ENCODE results near the gene RDH13.

Gene RDH13

DNA sequence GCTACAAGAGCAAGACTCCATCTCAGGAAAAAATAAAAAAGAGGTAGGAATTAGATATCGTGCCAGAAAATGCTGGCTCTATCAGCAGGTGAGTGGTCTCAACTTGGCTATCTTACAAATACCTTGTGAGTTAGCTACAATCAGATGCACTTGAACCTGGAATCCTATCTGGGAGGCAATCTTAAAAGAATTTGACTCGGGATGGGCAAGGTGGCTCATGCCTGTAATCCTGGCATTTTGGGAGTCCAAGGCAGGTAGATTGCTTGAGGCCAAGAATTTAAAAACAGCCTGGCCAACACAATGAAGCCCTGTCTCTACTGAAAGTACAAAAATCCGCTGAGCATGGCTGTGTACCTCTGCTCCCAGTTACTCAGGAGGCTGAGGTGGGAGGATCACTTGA, 67.4 kb downstream of the RDH13 start:
- no peak overlapping the region for H3K27ac Mint-ChIP-seq
- H3K36me3 Mint-ChIP-seq (ENCODE audit: low read depth) = peaks cover 30% of the 10 kb centered on the region
- TF ChIP-seq, protein P1, sequence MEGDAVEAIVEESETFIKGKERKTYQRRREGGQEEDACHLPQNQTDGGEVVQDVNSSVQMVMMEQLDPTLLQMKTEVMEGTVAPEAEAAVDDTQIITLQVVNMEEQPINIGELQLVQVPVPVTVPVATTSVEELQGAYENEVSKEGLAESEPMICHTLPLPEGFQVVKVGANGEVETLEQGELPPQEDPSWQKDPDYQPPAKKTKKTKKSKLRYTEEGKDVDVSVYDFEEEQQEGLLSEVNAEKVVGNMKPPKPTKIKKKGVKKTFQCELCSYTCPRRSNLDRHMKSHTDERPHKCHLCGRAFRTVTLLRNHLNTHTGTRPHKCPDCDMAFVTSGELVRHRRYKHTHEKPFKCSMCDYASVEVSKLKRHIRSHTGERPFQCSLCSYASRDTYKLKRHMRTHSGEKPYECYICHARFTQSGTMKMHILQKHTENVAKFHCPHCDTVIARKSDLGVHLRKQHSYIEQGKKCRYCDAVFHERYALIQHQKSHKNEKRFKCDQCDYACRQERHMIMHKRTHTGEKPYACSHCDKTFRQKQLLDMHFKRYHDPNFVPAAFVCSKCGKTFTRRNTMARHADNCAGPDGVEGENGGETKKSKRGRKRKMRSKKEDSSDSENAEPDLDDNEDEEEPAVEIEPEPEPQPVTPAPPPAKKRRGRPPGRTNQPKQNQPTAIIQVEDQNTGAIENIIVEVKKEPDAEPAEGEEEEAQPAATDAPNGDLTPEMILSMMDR (IDR thresholded peaks at IDR 0.05; ENCODE audit: unreplicated experiment in 3 of 3) = no peak
- H3K27me3 Mint-ChIP-seq (ENCODE audit: low read depth) = no peaks in the 10 kb centered on the region
- H3K4me1 Mint-ChIP-seq = no peaks in the 10 kb centered on the region
- H3K9me3 Mint-ChIP-seq = peaks cover 17% of the 10 kb centered on the region
- no peak overlapping the region for H3K4me3 Mint-ChIP-seq
